Stimulated activated memory B cell treated with anti-CD40 and anti-IgM and Interleukin-4, amounts not matched to agents 10 μg/mL and 1 μg/mL and 100 μg/mL, for 72 hours (primary cell): Measurements from ENCODE around the gene ORM1.

Experiments
- ATAC-seq: fragments of 150-1000 bp; cut with Tn5 transposase; 2 replicates; pipeline ENCODE4 v1.10.0; 2021
- H3K27ac Mint-ChIP-seq: one replicate; pipeline ENCODE4 v1.8.0; 2022; ENCODE audit warnings: mild to moderate bottlenecking, mixed read lengths
- H3K27me3 Mint-ChIP-seq: one replicate; pipeline ENCODE4 v1.8.0; 2022; ENCODE audit warnings: mixed read lengths
- H3K36me3 Mint-ChIP-seq: one replicate; pipeline ENCODE4 v1.8.0; 2022; ENCODE audit warnings: mixed read lengths
- H3K4me1 Mint-ChIP-seq: one replicate; pipeline ENCODE4 v1.8.0; 2022; ENCODE audit warnings: mixed read lengths
- H3K4me3 Mint-ChIP-seq: one replicate; pipeline ENCODE4 v1.8.0; 2022; ENCODE audit warnings: mild to moderate bottlenecking, moderate library complexity, mixed read lengths
- H3K9me3 Mint-ChIP-seq: one replicate; pipeline ENCODE4 v1.8.0; 2022; ENCODE audit warnings: mixed read lengths

Gene ORM1

DNA sequence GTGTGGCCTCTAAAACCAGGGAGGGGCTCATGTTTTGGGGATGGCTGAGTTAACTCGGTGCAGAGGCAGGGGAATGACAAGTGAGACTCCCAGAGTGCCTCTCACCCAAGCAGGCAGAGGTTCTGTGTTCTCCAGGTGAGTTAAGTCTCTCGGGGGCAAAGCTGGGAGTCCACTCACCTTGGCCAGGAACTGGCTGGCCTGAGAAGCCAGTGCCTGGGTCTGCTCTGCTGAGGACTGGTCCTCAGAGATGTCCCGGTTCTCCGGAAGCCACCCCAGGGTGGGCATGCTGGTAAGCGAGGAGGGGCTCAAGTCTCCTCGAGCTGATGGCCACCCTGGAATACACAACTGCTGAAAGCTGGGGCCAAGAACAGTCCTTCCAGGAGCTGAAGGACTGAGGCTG is 44.5 kb downstream of the ORM1 start:
- peak overlapping the region; percentile 59 for H3K27ac Mint-ChIP-seq
- H3K4me3 Mint-ChIP-seq, result peak overlapping the region; percentile 18
- peaks cover 92% of the 10 kb centered on the region for H3K4me1 Mint-ChIP-seq
- peaks cover 74% of the 10 kb centered on the region for H3K36me3 Mint-ChIP-seq
- no peaks in the 10 kb centered on the region for H3K27me3 Mint-ChIP-seq
- no peak for ATAC-seq
- H3K9me3 Mint-ChIP-seq, result peaks cover 7% of the 10 kb centered on the region

DNA sequence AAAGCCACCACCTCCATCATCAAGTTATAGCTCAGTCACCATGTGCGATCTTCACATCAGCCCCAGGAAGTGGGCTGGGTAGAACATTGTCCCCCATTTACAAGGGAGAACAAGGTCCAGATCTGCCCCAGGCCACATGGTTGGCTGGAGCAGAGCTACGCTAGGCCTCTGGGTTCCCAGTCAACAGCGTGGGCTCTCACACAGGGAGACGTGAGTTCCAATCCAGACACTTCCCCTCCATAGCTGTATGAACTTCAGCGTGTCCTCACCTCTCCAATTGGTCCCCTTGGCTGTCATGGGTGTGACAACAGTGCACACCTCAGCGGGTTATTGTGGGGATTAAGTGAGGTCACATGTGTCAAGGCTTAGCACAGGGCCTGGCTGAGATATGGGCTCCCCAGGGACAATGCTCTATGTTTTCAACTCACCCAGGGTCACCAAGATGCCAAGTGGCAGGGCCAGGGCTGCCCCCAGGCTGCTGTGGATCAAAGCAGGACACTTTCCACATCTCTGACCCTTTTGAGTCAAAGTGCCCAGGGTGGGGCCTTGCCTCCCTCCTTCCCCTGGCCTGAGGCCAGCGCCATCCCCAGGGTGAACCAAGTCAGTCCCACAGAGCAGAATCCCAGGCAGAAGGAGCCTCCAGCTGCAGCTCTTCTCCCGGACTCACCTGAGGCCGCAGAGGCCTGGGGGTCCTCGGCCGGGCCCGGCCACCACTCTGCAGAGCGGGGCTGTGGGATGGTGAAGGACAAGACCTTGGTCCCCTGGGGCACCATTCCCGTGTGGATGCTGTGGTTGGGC is 45.1 kb downstream of the ORM1 start:
- H3K27me3 Mint-ChIP-seq, result no peaks in the 10 kb centered on the region
- H3K9me3 Mint-ChIP-seq, result peaks cover 7% of the 10 kb centered on the region
- H3K4me1 Mint-ChIP-seq, result peaks cover 95% of the 10 kb centered on the region
- H3K27ac Mint-ChIP-seq, result peak overlapping the region; percentile 59
- no peak for ATAC-seq
- peaks cover 77% of the 10 kb centered on the region for H3K36me3 Mint-ChIP-seq
- peak overlapping the region; percentile 58 for H3K4me3 Mint-ChIP-seq

- Mint-ChIP-seq H3K27me3 (no peaks in the 10 kb centered on the region), H3K4me1 (peaks cover 95% of the 10 kb centered on the region), H3K4me3 (peak overlapping the region; percentile 4), H3K36me3 (peaks cover 77% of the 10 kb centered on the region), H3K9me3 (peaks cover 7% of the 10 kb centered on the region), H3K27ac (peak overlapping the region; percentile 59)
- ATAC-seq, result no peak
These were observed 46.6 kb downstream of the ORM1 start for GRCh38 chr9:114369216-114370130.

GRCh38 chr9:114370251-114370967 is 47.5 kb downstream of the ORM1 start:
- Mint-ChIP-seq H3K36me3 (peaks cover 80% of the 10 kb centered on the region), H3K9me3 (peaks cover 5% of the 10 kb centered on the region), H3K4me1 (peaks cover 97% of the 10 kb centered on the region), H3K4me3 (no peak overlapping the region), H3K27me3 (no peaks in the 10 kb centered on the region), H3K27ac (peak overlapping the region; percentile 59)
- ATAC-seq, result no peak

- Mint-ChIP-seq H3K27ac (peak overlapping the region; percentile 59), H3K36me3 (peaks cover 83% of the 10 kb centered on the region), H3K9me3 (peaks cover 5% of the 10 kb centered on the region), H3K4me3 (no peak overlapping the region), H3K4me1 (peaks cover 96% of the 10 kb centered on the region), H3K27me3 (no peaks in the 10 kb centered on the region)
- ATAC-seq, result no peak
These were observed 48.0 kb downstream of the ORM1 start for GRCh38 chr9:114370968-114371320.

- ATAC-seq, result no peak
These were observed 48.5 kb downstream of the ORM1 start for GRCh38 chr9:114371343-114371944.

DNA sequence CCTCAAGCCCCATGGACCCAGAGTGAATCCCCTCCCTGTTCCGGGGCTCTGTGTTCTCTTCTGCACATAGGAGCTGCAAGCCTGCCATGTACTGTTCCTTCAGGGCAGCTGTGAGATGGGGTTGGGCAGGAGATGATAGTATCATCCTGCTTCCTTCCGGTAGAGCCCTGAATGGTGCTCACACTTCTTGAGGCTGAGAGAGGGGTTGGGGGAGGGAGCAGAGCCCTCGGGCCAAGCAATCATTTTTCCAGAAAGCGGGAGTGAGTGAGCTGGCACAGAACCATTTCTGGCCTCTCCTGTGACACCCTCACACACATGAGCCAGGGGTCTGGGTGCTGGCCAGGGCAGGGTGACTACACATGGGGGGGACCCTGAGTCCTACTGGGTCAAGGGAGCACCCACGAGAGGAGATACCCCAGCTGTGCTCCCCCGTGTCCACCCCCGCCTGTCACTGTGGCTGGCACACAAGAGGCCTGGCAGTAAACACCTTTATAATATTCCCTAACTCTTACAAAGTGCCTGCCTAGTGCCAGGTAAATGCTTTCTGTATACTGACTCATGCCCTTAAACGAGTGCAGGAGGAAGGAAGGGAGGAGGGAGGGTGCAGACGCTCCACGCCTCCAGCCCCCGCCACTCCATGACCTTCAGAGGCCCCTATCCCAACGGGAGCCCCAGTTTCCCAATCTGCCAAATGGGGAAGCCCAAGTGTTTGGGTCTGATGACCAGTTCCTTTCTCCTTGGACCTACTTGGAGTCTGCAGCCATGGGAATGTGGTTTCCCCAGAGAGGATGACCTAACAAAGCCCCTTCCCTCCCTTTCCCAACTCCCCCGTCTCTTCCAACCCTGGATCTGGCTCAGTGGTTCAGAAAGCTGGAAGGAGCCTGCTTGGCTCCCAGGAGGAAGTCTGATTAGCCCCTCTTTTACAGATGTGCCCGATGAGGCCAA is 49.3 kb downstream of the ORM1 start:
- Mint-ChIP-seq H3K27me3 (no peaks in the 10 kb centered on the region), H3K27ac (peak overlapping the region; percentile 59), H3K4me3 (peak overlapping the region; percentile 52), H3K4me1 (peaks cover 92% of the 10 kb centered on the region), H3K36me3 (peaks cover 81% of the 10 kb centered on the region), H3K9me3 (peaks cover 5% of the 10 kb centered on the region)
- ATAC-seq, result no peak

More at GRCh38 chr9:114371343-114371944, 48.5 kb downstream of the ORM1 start:
- H3K9me3 Mint-ChIP-seq, result peaks cover 5% of the 10 kb centered on the region
- H3K4me1 Mint-ChIP-seq, result peaks cover 94% of the 10 kb centered on the region
- no peaks in the 10 kb centered on the region for H3K27me3 Mint-ChIP-seq
- peak overlapping the region; percentile 21 for H3K4me3 Mint-ChIP-seq
- peak overlapping the region; percentile 59 for H3K27ac Mint-ChIP-seq
- peaks cover 81% of the 10 kb centered on the region for H3K36me3 Mint-ChIP-seq

DNA sequence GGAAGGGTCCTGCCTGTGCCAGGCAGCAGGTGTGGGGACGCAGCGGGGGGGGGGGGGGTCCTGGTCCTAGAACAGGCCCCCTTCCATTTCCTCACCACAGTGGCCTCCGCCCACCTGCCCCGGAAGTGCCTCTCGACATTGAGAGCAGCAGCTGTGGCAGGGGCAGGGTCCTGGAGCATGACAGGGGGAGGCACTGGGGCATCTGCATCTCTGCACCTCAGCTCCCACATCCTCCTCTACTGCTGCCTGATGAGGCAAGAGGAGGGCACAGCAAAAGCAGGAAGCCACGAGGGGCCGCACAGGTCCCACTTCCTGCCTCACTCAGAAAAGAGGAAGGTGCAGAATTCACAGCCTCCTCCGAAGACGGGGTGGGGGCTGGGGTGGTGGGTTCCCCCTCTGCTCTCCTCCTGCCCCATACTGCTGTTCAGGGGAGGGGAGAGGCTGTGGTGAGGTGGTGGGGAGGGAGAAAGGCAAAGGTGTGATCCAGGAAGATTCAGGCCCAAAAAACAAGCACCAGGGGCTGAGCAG is 50.1 kb downstream of the ORM1 start:
- peak; percentile 99 for ATAC-seq
- peak overlapping the region; percentile 59 for H3K27ac Mint-ChIP-seq
- peaks cover 91% of the 10 kb centered on the region for H3K4me1 Mint-ChIP-seq
- H3K9me3 Mint-ChIP-seq, result peaks cover 5% of the 10 kb centered on the region
- H3K4me3 Mint-ChIP-seq, result peak overlapping the region; percentile 52
- peaks cover 81% of the 10 kb centered on the region for H3K36me3 Mint-ChIP-seq
- H3K27me3 Mint-ChIP-seq, result no peaks in the 10 kb centered on the region

DNA sequence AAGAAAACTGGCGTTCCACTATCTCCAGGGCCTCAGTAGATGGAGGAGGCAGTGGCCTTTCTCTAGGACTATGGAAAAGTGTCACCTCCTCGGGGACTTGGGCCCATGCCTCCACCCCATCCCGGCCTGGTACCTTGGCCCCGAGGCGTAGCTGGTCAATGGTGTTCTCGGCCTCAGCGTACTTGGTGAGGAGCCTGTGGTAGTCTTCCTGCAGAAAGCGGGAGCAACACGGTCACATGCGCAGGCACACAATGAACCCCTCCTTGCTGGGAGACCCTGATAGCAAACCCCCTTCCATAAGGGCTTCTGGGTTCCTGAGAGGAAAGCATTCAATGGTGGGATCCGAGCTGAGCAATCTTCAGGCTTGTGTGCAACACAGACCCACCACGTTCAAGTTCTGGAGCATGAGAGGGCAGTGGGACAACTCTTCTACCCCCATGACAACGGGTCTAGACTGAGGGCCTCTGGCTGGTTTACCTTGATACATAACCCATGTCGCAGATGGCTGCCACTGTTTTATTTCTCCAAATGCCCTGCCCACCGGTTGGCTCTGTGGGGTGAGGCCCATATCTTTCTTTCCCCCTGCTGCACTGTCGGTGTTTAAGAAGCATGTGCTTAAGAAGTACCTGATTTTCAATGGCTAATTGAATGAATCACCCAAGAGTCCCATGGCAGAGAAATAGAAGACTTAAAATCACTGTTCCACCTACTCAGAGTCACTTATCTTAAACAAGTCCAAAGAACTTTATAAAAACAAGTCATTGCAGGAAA is 51.2 kb downstream of the ORM1 start:
- H3K4me1 Mint-ChIP-seq, result peaks cover 91% of the 10 kb centered on the region
- H3K9me3 Mint-ChIP-seq, result peaks cover 5% of the 10 kb centered on the region
- H3K4me3 Mint-ChIP-seq, result no peak overlapping the region
- H3K27me3 Mint-ChIP-seq, result no peaks in the 10 kb centered on the region
- peaks cover 87% of the 10 kb centered on the region for H3K36me3 Mint-ChIP-seq
- H3K27ac Mint-ChIP-seq, result peak overlapping the region; percentile 59
- no peak for ATAC-seq

GRCh38 chr9:114374936-114375335 is 52.0 kb downstream of the ORM1 start:
- no peaks in the 10 kb centered on the region for H3K27me3 Mint-ChIP-seq
- H3K9me3 Mint-ChIP-seq, result no peaks in the 10 kb centered on the region
- peaks cover 82% of the 10 kb centered on the region for H3K36me3 Mint-ChIP-seq
- ATAC-seq, result no peak
- peaks cover 89% of the 10 kb centered on the region for H3K4me1 Mint-ChIP-seq
- no peak overlapping the region for H3K4me3 Mint-ChIP-seq
- H3K27ac Mint-ChIP-seq, result peak overlapping the region; percentile 59

DNA sequence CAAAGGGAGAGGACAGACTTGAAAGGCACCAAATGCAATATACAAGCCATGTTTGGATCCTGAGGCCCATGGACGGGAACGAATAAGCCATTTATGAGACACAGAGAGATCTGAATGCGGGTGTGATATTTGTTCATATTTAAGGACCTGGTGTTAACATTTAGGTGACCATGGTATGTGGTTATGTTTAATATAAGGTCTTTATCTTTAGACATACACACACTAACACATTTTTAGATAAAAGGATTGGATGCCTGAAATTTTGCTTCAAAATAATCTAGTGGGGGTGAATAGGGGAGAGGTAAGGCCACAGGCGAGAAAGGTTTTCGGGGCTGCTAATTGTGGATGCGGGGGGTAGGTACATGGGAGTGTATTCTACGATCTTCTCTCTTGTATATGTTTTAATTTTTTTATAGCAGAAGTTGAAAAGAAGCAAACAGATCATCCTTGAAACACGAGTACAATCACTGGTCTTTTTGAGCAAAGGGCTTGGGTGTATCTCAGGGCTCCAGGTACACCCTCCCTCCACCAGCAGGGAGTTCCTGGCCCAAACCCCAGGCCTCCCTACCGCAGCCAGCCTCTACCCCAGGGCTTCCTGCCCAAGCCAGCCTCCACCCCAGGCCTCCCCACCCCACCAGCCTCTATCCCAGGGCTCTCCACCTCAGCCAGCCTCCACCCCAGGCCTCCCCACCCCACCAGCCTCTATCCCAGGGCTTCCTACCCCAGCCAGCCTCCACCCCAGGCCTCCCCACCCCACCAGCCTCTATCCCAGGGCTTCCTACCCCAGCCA is 52.7 kb downstream of the ORM1 start:
- no peak for ATAC-seq
- H3K4me3 Mint-ChIP-seq, result no peak overlapping the region
- H3K27me3 Mint-ChIP-seq, result no peaks in the 10 kb centered on the region
- H3K27ac Mint-ChIP-seq, result peak overlapping the region; percentile 59
- H3K4me1 Mint-ChIP-seq, result peaks cover 90% of the 10 kb centered on the region
- peaks cover 82% of the 10 kb centered on the region for H3K36me3 Mint-ChIP-seq
- no peaks in the 10 kb centered on the region for H3K9me3 Mint-ChIP-seq
